GM12878 (cell line): ENCODE measurements around the gene EHBP1. TPM values are rescaled to one million over a fixed set of nuclear protein-coding genes. Genes with fewer than 3 reads are reported as not detected.
A peak's percentile ranks its signal among the peaks of the same experiment; 100 is the strongest.

ENCODE experiments used
- ATF7 ChIP-seq: fragments of 450-650 bp; IDR thresholded peaks from 2 replicates; pipeline ENCODE4 v1.6.1; 2016; ENCODE audit warnings: low read depth, mild to moderate bottlenecking
- BRCA1 ChIP-seq: IDR thresholded peaks from 2 replicates; pipeline ENCODE4 v1.6.1; 2011; ENCODE audit warnings: low read depth, low read length, improper control_type of control experiment
- CBX3 ChIP-seq: fragments of 200-600 bp; sonication (generic); IDR thresholded peaks from 2 replicates; pipeline ENCODE4 v1.6.1; 2016; ENCODE audit warnings: low read depth, borderline replicate concordance
- E2F4 ChIP-seq: IDR thresholded peaks from 2 replicates; pipeline ENCODE4 v1.6.1; 2012; ENCODE audit warnings: low read depth, low read length, improper control_type of control experiment
- EGR1 ChIP-seq, 2 experiments: IDR thresholded peaks; 1 replicate in 1 of 2; 2 replicates in 1 of 2; pipeline ENCODE4 v1.6.1; 2011 to 2012; ENCODE audit warnings: low read depth in 2 of 2, low read length in 2 of 2, borderline replicate concordance in 1 of 2, mild to moderate bottlenecking in 1 of 2, moderate library complexity in 1 of 2
- ELK1 ChIP-seq: IDR thresholded peaks from 2 replicates; pipeline ENCODE4 v1.6.1; 2012; ENCODE audit warnings: low read depth, low read length, improper control_type of control experiment
- FOXK2 ChIP-seq: fragments of 450-650 bp; IDR thresholded peaks from 2 replicates; pipeline ENCODE4 v1.6.1; 2017; ENCODE audit warnings: mild to moderate bottlenecking, moderate library complexity
- IKZF1 ChIP-seq: fragments of 450-650 bp; conservative IDR thresholded peaks from 2 replicates; pipeline ENCODE4 v1.6.1; 2017; ENCODE audit warnings: antibody characterized with exemption, mild to moderate bottlenecking
- IRF3 ChIP-seq: fragments of 450-650 bp; IDR thresholded peaks from 2 replicates; pipeline ENCODE4 v1.6.1; 2014; ENCODE audit warnings: mild to moderate bottlenecking
- NFIC ChIP-seq: IDR thresholded peaks from 2 replicates; pipeline ENCODE4 v1.6.1; 2012; ENCODE audit warnings: low read depth, mild to moderate bottlenecking, inconsistent platforms, low read length, moderate library complexity
- NR2C1 ChIP-seq: fragments of 450-650 bp; IDR thresholded peaks from 2 replicates; pipeline ENCODE4 v1.6.1; 2017; ENCODE audit warnings: antibody characterized with exemption, mild to moderate bottlenecking, moderate library complexity
- RELA ChIP-seq: fragments of 450-650 bp; IDR thresholded peaks from 2 replicates; pipeline ENCODE4 v1.8.0; 2014; ENCODE audit warnings: borderline replicate concordance; ENCODE audit not compliant: partially characterized antibody
- REST ChIP-seq: IDR thresholded peaks from 2 replicates; pipeline ENCODE4 v1.6.1; 2012; ENCODE audit warnings: mild to moderate bottlenecking, low read depth, low read length
- RUNX3 ChIP-seq: IDR thresholded peaks from 2 replicates; pipeline ENCODE4 v1.6.1; 2012; ENCODE audit warnings: low read length, inconsistent platforms
- SREBF1 ChIP-seq: IDR thresholded peaks from 2 replicates; pipeline ENCODE4 v1.6.1; 2012; ENCODE audit warnings: mild to moderate bottlenecking, low read length
- SREBF2 ChIP-seq: IDR thresholded peaks from 2 replicates; pipeline ENCODE4 v1.6.1; 2012; ENCODE audit warnings: mild to moderate bottlenecking, low read length
- TCF7 ChIP-seq: IDR thresholded peaks from 2 replicates; pipeline ENCODE4 v1.6.1; 2014; ENCODE audit warnings: antibody characterized with exemption, borderline replicate concordance
- USF2 ChIP-seq: IDR thresholded peaks from 2 replicates; pipeline ENCODE4 v1.6.1; 2011; ENCODE audit warnings: low read depth, low read length, improper control_type of control experiment, borderline replicate concordance
- ZNF592 ChIP-seq: fragments of 450-650 bp; IDR thresholded peaks from 2 replicates; pipeline ENCODE4 v1.6.1; 2017; ENCODE audit warnings: mild to moderate bottlenecking, moderate library complexity
- ZSCAN29 ChIP-seq: fragments of 450-650 bp; IDR thresholded peaks from 2 replicates; pipeline ENCODE4 v1.6.1; 2017; ENCODE audit warnings: mild to moderate bottlenecking, moderate library complexity
- polyA plus RNA-seq, 11 experiments: library from polyadenylated mRNA; depleted of rRNA in 4 of 11; unstranded in 6 of 11; stranded (reverse) in 5 of 11; fragments of >200 nt; fragmentation: Nextera tagmentation in 4 of 11; fragmentation: Illumina TruSeq in 1 of 11; extraction: Ambion mirVana in 4 of 11; extraction: Trizol in 1 of 11; gene quantifications; 1 replicate in 1 of 11; 2 replicates in 10 of 11; pipeline versions ENCODE4 v1.2.1 to v1.2.3, GENCODE V29; 2011 to 2016; ENCODE audit warnings: inconsistent platforms in 2 of 11, missing spikeins in 2 of 11, low read depth in 1 of 11
- total RNA-seq, 4 experiments: library from RNA; depleted of rRNA in 3 of 4; stranded (reverse); fragments of >200 nt in 3 of 4; fragmentation: Illumina TruSeq in 1 of 4; extraction: Trizol in 1 of 4; gene quantifications; 2 replicates each; pipeline versions ENCODE4 v1.2.1 to v1.2.3, GENCODE V29; 2013 to 2021

The EHBP1 gene
- total and polyA plus RNA-seq, 10 of the 15 experiments (the other 5 are each of a cell fraction or from before 2014, with no cell fraction given): 5.7 to 26.1 (median 13.6) TPM

GRCh38 chr2:62928015-62928414, 222.5 kb downstream of the EHBP1 start (continued):
- TF ChIP-seq REST (no peak), ZNF592 (no peak), BRCA1 (no peak), TCF7 (no peak), ATF7 (peak; percentile 75; the same call in 1 of the 2 replicates), NR2C1 (peak; percentile 81), ELK1 (no peak), SREBF2 (no peak), CBX3 (no peak), EGR1 (IDR thresholded peaks at IDR 0.05; ENCODE audit: borderline replicate concordance in 1 of 2, low read depth in 2 of 2, low read length in 2 of 2) (no peak), IRF3 (no peak), NFIC (no peak), SREBF1 (no peak), IKZF1 (0 out of 2 replicates have a peak, but pooled peaks have one; percentile 33), E2F4 (no peak), FOXK2 (peak; percentile 32; the same call in 1 of the 2 replicates), RELA (no peak), USF2 (no peak), RUNX3 (peak; percentile 47), ZSCAN29 (no peak)
